ENCODE data around the gene LRRC38.
"Not testable (repeated sequence)": the region's sequence is repeated elsewhere in the genome, so short reads cannot be mapped to it uniquely, and the experiment has no call there.

Gene LRRC38

GRCh38 chr1:13469343-13469742 lies 44.5 kb downstream of the LRRC38 start:
- in situ Hi-C loops (cut with HindIII; ENCODE audit: low sequenced_read_pairs) = no loop called here

- in situ Hi-C loops (cut with HindIII; ENCODE audit: low sequenced_read_pairs) = no loop called here
Observed at GRCh38 chr1:13465515-13465914, 48.3 kb downstream of the LRRC38 start.

GRCh38 chr1:13462682-13463081 lies 51.1 kb downstream of the LRRC38 start:
- in situ Hi-C loops (cut with HindIII; ENCODE audit: low sequenced_read_pairs) = no loop called here

GRCh38 chr1:13461977-13462376 lies 51.8 kb downstream of the LRRC38 start:
- in situ Hi-C loops (cut with HindIII; ENCODE audit: low sequenced_read_pairs) = no loop called here

- in situ Hi-C loops (cut with HindIII; ENCODE audit: low sequenced_read_pairs) = no loop called here
Observed at GRCh38 chr1:13456904-13457532, 56.8 kb downstream of the LRRC38 start.

GRCh38 chr1:13451399-13451965 lies 62.3 kb downstream of the LRRC38 start:
- in situ Hi-C loops (cut with HindIII; ENCODE audit: low sequenced_read_pairs) = no loop called here

- in situ Hi-C loops (cut with HindIII; ENCODE audit: low sequenced_read_pairs) = no loop called here
Observed at GRCh38 chr1:13450204-13450603, 63.6 kb downstream of the LRRC38 start.

- in situ Hi-C loops (cut with HindIII; ENCODE audit: low sequenced_read_pairs) = no loop called here
Observed at GRCh38 chr1:13443335-13443979, 70.3 kb downstream of the LRRC38 start.

GRCh38 chr1:13439104-13439783 lies 74.6 kb downstream of the LRRC38 start:
- in situ Hi-C loops (cut with HindIII; ENCODE audit: low sequenced_read_pairs) = not testable (repeated sequence)

GRCh38 chr1:13435458-13435857 lies 78.3 kb downstream of the LRRC38 start:
- in situ Hi-C loops (cut with HindIII; ENCODE audit: low sequenced_read_pairs) = no loop called here

GRCh38 chr1:13433694-13434358 lies 80.0 kb downstream of the LRRC38 start:
- in situ Hi-C loops (cut with HindIII; ENCODE audit: low sequenced_read_pairs) = not testable (repeated sequence)

GRCh38 chr1:13432251-13432650 lies 81.6 kb downstream of the LRRC38 start:
- in situ Hi-C loops (cut with HindIII; ENCODE audit: low sequenced_read_pairs) = no loop called here

- in situ Hi-C loops (cut with HindIII; ENCODE audit: low sequenced_read_pairs) = no loop called here
Observed at GRCh38 chr1:13430495-13430894, 83.3 kb downstream of the LRRC38 start.

Data from endothelial cell of hepatic sinusoid (primary cell).